GM12878 (cell line): Measurements from ENCODE around the gene FHOD3. TPM values are rescaled to one million over a fixed set of nuclear protein-coding genes. Genes with fewer than 3 reads are reported as not detected.

Source experiments
- ATAC-seq: fragments of 200-7000 bp; cut with Tn5 transposase; 3 replicates; pipeline ENCODE4 v1.9.1; 2020; ENCODE audit warnings: mild to moderate bottlenecking, moderate library complexity
- BruUV-seq: library from RNA; stranded (reverse); fragments of 400-500 nt; replicated peaks from 2 replicates; lab custom pipeline; 2021; lab: Mats Ljungman, UMichigan
- CTCF ChIA-PET: fragments of 300-600 bp; sonication (Branson Sonifier 250); formaldehyde crosslinking; extraction: SDS; loops from one replicate; lab custom pipeline; 2021; ENCODE audit warnings: inconsistent platforms; lab: Yijun Ruan, JAX
- POLR2A ChIA-PET: fragments of 350-600 bp; formaldehyde crosslinking; extraction: SDS; loops from one replicate; lab custom pipeline; 2021; ENCODE audit warnings: inconsistent platforms; lab: Charles Lee
- RAD21 ChIA-PET: fragments of 300-600 bp; sonication (Branson Sonifier 250); formaldehyde crosslinking; loops from one replicate; lab custom pipeline; 2023; ENCODE audit warnings: antibody characterized with exemption; ENCODE audit not compliant: unreplicated experiment; lab: Charles Lee
- SMC1A ChIA-PET: fragments of 300-600 bp; sonication (Branson Sonifier 250); formaldehyde crosslinking; loops from one replicate; lab custom pipeline; 2023; ENCODE audit not compliant: unreplicated experiment, uncharacterized antibody; lab: Charles Lee
- DNase-seq: peaks from one replicate; pipeline ENCODE4 v3.0.0-alpha.2; 2011; ENCODE audit warnings: low read depth, low spot score
- FAIRE-seq: peaks from 3 replicates; lab custom pipeline; 2011; peaks lifted over from hg19 to GRCh38; lab: Jason Lieb, UNC
- H2AFZ ChIP-seq: 2 replicates; pipeline ENCODE4 v1.6.0; 2011; ENCODE audit warnings: low read depth, low read length, control low read depth; ENCODE audit not compliant: control insufficient read depth
- H3K27ac ChIP-seq: 2 replicates; pipeline ENCODE4 v1.5.1; 2011; ENCODE audit warnings: control low read depth; ENCODE audit not compliant: control insufficient read depth, insufficient read depth
- H3K27me3 ChIP-seq, 2 experiments: replicated peaks in 1 of 2; 2 replicates each; pipeline versions ENCODE4 v1.6.0 to v1.6.1; 2011; ENCODE audit warnings: low read length in 1 of 2; ENCODE audit not compliant: control insufficient read depth in 2 of 2, insufficient read depth in 2 of 2
- H3K36me3 ChIP-seq, 2 experiments: 2 replicates each; pipeline ENCODE4 v1.5.1; 2011; ENCODE audit warnings: low read length in 1 of 2; ENCODE audit not compliant: control insufficient read depth in 2 of 2, insufficient read depth in 2 of 2
- H3K4me1 ChIP-seq: 2 replicates; pipeline ENCODE4 v1.6.1; 2011; ENCODE audit warnings: mild to moderate bottlenecking, low read length, moderate library complexity, mixed read lengths; ENCODE audit not compliant: control insufficient read depth, insufficient read depth
- H3K4me2 ChIP-seq: 2 replicates; pipeline ENCODE4 v1.6.0; 2011; ENCODE audit warnings: control low read depth; ENCODE audit not compliant: control insufficient read depth, insufficient read depth
- H3K4me3 ChIP-seq: fragments of 200-600 bp; sonication (generic); 2 replicates; pipeline ENCODE4 v1.5.1; 2016
- H3K79me2 ChIP-seq: 2 replicates; pipeline ENCODE4 v1.6.0; 2011; ENCODE audit warnings: low read length; ENCODE audit not compliant: control insufficient read depth, insufficient read depth
- H3K9ac ChIP-seq: 2 replicates; pipeline ENCODE4 v1.8.0; 2011; ENCODE audit warnings: low read length, control low read depth, mixed read lengths; ENCODE audit not compliant: control insufficient read depth, insufficient read depth
- H3K9me3 ChIP-seq: replicated peaks from 3 replicates; pipeline ENCODE4 v1.5.1; 2011; ENCODE audit warnings: mild to moderate bottlenecking, low read length; ENCODE audit not compliant: control insufficient read depth, insufficient read depth
- H4K20me1 ChIP-seq: 2 replicates; pipeline ENCODE4 v1.6.0; 2011; ENCODE audit not compliant: control insufficient read depth, insufficient read depth
- CREB1 ChIP-seq: IDR thresholded peaks from 2 replicates; pipeline ENCODE4 v1.6.1; 2012; ENCODE audit warnings: low read depth, mild to moderate bottlenecking, inconsistent platforms
- EED ChIP-seq: sonication (generic); IDR thresholded peaks from 2 replicates; pipeline ENCODE4 v1.6.1; 2016; ENCODE audit warnings: antibody characterized with exemption, low read depth
- EP300 ChIP-seq, 2 experiments: fragments of 150-350 bp in 1 of 2; IDR thresholded peaks; 2 replicates each; pipeline ENCODE4 v1.6.1; 2011 to 2012; ENCODE audit warnings: low read depth in 2 of 2, low read length in 2 of 2, borderline replicate concordance in 1 of 2, improper control_type of control experiment in 1 of 2, inconsistent platforms in 1 of 2; ENCODE audit not compliant: control insufficient read depth in 1 of 2
- HCFC1 ChIP-seq: fragments of 150-350 bp; IDR thresholded peaks from 2 replicates; pipeline ENCODE4 v1.6.1; 2014; ENCODE audit warnings: low read length
- KDM1A ChIP-seq: fragments of 200-600 bp; sonication (generic); IDR thresholded peaks from 2 replicates; pipeline ENCODE4 v1.6.1; 2016; ENCODE audit warnings: borderline replicate concordance
- MTA2 ChIP-seq: fragments of 450-650 bp; IDR thresholded peaks from 2 replicates; pipeline ENCODE4 v1.6.1; 2016; ENCODE audit warnings: low read depth, mild to moderate bottlenecking, moderate library complexity
- NFYA ChIP-seq: IDR thresholded peaks from 2 replicates; pipeline ENCODE4 v1.6.1; 2011; ENCODE audit warnings: low read depth, mild to moderate bottlenecking, low read length, improper control_type of control experiment, borderline replicate concordance
- SIN3A ChIP-seq: IDR thresholded peaks from 2 replicates; pipeline ENCODE4 v1.6.1; 2012; ENCODE audit warnings: low read depth, low read length, improper control_type of control experiment
- SP1 ChIP-seq: IDR thresholded peaks from one replicate; pipeline ENCODE4 v1.6.1; 2011; ENCODE audit warnings: low read depth, low read length
- SREBF1 ChIP-seq: IDR thresholded peaks from 2 replicates; pipeline ENCODE4 v1.6.1; 2012; ENCODE audit warnings: mild to moderate bottlenecking, low read length
- ZBTB40 ChIP-seq: fragments of 450-650 bp; IDR thresholded peaks from 2 replicates; pipeline ENCODE4 v1.6.1; 2016; ENCODE audit warnings: mild to moderate bottlenecking, moderate library complexity, borderline replicate concordance
- WGBS: methylation state at CpG from one replicate; pipeline ENCODE4 v1.1.6; 2016; ENCODE audit warnings: low lambda C conversion rate; ENCODE audit not compliant: insufficient replicate concordance, insufficient coverage; ENCODE audit errors: missing lambda C conversion rate; 5-methylcytosine and 5-hydroxymethylcytosine counted together
- in situ Hi-C: fragments of 300-500 bp; cut with MboI; formaldehyde crosslinking; loops from 9 replicates; pipeline ENCODE4 v1.14.3; 2018; ENCODE audit warnings: mixed read lengths
- intact Hi-C: fragments of 100-400 bp; cut with micrococcal nuclease; formaldehyde crosslinking; loops from one replicate; pipeline ENCODE4 v1.14.2; 2022; ENCODE audit not compliant: unreplicated experiment
- polyA plus RNA-seq, 11 experiments: library from polyadenylated mRNA; depleted of rRNA in 4 of 11; unstranded in 6 of 11; stranded (reverse) in 5 of 11; fragments of >200 nt; fragmentation: Nextera tagmentation in 4 of 11; fragmentation: Illumina TruSeq in 1 of 11; extraction: Ambion mirVana in 4 of 11; extraction: Trizol in 1 of 11; gene quantifications; 1 replicate in 1 of 11; 2 replicates in 10 of 11; pipeline versions ENCODE4 v1.2.1 to v1.2.3, GENCODE V29; 2011 to 2016; ENCODE audit warnings: inconsistent platforms in 2 of 11, missing spikeins in 2 of 11, low read depth in 1 of 11
- total RNA-seq, 4 experiments: library from RNA; depleted of rRNA in 3 of 4; stranded (reverse); fragments of >200 nt in 3 of 4; fragmentation: Illumina TruSeq in 1 of 4; extraction: Trizol in 1 of 4; gene quantifications; 2 replicates each; pipeline versions ENCODE4 v1.2.1 to v1.2.3, GENCODE V29; 2013 to 2021
- TF ChIP-seq, protein P1 (sequence below): fragments of 150-350 bp; IDR thresholded peaks from 2 replicates; pipeline ENCODE4 v1.6.1; 2014; ENCODE audit warnings: mild to moderate bottlenecking, low read depth, low read length
- TF ChIP-seq, protein P2 (sequence below), 3 experiments: IDR thresholded peaks in 2 of 3; conservative IDR thresholded peaks in 1 of 3; 2 replicates each; pipeline ENCODE4 v1.5.1; 2011; ENCODE audit warnings: low read depth in 3 of 3, low read length in 3 of 3, mild to moderate bottlenecking in 3 of 3, control low read depth in 2 of 3, moderate library complexity in 2 of 3, inconsistent platforms in 1 of 3, mixed read lengths in 1 of 3; ENCODE audit not compliant: control insufficient read depth in 2 of 3, insufficient read depth in 1 of 3; ENCODE audit errors: extremely low read depth in 1 of 3

The FHOD3 gene
- total and polyA plus RNA-seq, 10 of the 15 experiments (the other 5 are each of a cell fraction or from before 2014, with no cell fraction given) = 0.77 to 26.7 (median 10.4) TPM

GRCh38 chr18:36527740-36528455 lies 230.4 kb downstream of the FHOD3 start (continued):
- TF ChIP-seq ZBTB40 = no peak

- TF ChIP-seq CREB1 (no peak), MTA2 (no peak), SREBF1 (no peak), EP300 (IDR thresholded peaks at IDR 0.05; ENCODE audit: borderline replicate concordance in 1 of 2, control insufficient read depth in 1 of 2, low read depth in 2 of 2, low read length in 2 of 2) (no peak), EED (no peak), SP1 (no peak), KDM1A (no peak), NFYA (no peak), HCFC1 (no peak), SIN3A (no peak)
- TF ChIP-seq, protein P1, sequence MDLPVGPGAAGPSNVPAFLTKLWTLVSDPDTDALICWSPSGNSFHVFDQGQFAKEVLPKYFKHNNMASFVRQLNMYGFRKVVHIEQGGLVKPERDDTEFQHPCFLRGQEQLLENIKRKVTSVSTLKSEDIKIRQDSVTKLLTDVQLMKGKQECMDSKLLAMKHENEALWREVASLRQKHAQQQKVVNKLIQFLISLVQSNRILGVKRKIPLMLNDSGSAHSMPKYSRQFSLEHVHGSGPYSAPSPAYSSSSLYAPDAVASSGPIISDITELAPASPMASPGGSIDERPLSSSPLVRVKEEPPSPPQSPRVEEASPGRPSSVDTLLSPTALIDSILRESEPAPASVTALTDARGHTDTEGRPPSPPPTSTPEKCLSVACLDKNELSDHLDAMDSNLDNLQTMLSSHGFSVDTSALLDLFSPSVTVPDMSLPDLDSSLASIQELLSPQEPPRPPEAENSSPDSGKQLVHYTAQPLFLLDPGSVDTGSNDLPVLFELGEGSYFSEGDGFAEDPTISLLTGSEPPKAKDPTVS = no peak
- TF ChIP-seq, protein P2, sequence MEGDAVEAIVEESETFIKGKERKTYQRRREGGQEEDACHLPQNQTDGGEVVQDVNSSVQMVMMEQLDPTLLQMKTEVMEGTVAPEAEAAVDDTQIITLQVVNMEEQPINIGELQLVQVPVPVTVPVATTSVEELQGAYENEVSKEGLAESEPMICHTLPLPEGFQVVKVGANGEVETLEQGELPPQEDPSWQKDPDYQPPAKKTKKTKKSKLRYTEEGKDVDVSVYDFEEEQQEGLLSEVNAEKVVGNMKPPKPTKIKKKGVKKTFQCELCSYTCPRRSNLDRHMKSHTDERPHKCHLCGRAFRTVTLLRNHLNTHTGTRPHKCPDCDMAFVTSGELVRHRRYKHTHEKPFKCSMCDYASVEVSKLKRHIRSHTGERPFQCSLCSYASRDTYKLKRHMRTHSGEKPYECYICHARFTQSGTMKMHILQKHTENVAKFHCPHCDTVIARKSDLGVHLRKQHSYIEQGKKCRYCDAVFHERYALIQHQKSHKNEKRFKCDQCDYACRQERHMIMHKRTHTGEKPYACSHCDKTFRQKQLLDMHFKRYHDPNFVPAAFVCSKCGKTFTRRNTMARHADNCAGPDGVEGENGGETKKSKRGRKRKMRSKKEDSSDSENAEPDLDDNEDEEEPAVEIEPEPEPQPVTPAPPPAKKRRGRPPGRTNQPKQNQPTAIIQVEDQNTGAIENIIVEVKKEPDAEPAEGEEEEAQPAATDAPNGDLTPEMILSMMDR (IDR thresholded peaks at IDR 0.05 in 2 of 3, conservative IDR thresholded peaks at IDR 0.05 in 1 of 3; ENCODE audit: control insufficient read depth in 2 of 3, extremely low read depth in 1 of 3, insufficient read depth in 1 of 3, low read depth in 3 of 3, low read length in 3 of 3) = no peak
- ChIA-PET CTCF (interaction anchor here (1.1 to 1.6 kb wide), 3 partner anchors 12 to 49 kb away, joined by 3 to 4 read pairs (median 3); no protein-coding TSS in a partner anchor), POLR2A (no interaction called here), SMC1A (interaction anchor here (0.7 kb wide), 1 partner anchor 10 kb away, joined by 3 read pairs; no protein-coding TSS in a partner anchor), RAD21 (interaction anchor here (1.7 kb wide), 1 partner anchor 13 kb away, joined by 3 read pairs; no protein-coding TSS in a partner anchor)
- no peak overlapping the region for H3K27ac ChIP-seq
- ATAC-seq (no peak), DNase-seq (no peak), FAIRE-seq (no peak)
- H3K79me2 ChIP-seq = no peaks in the 10 kb centered on the region
- no peak overlapping the region for H3K4me3 ChIP-seq
- H3K4me2 ChIP-seq = no peak overlapping the region
- H3K27me3 ChIP-seq = no peaks in the 10 kb centered on the region
- no peaks in the 10 kb centered on the region for H4K20me1 ChIP-seq
- WGBS = 49% methylated on average over 8 of the region's 8 CpGs
- intact Hi-C loops = loop anchor here (5.0 kb wide), 1 partner anchor 47 kb away; no protein-coding TSS in a partner anchor
- no peaks in the 10 kb centered on the region for H3K4me1 ChIP-seq
- no peaks in the 10 kb centered on the region; a peak in 2 of 4 replicates for H3K36me3 ChIP-seq
- H3K9ac ChIP-seq = no peak overlapping the region
- H2AFZ ChIP-seq = no peak overlapping the region
- no TSS peak for BruUV-seq
- in situ Hi-C loops = no loop called here
- no peaks in the 10 kb centered on the region for H3K9me3 ChIP-seq
Measured at GRCh38 chr18:36529747-36530146, 232.2 kb downstream of the FHOD3 start.
